NB4 (cell line): ENCODE measurements around the gene PDE12.

Experiments used
- CTCF ChIP-seq: IDR thresholded peaks from one replicate; pipeline ENCODE4 v1.5.1; 2012; ENCODE audit warnings: low read depth, low read length
- MAX ChIP-seq: IDR thresholded peaks from 2 replicates; pipeline ENCODE4 v1.6.1; 2011; ENCODE audit warnings: low read depth, low read length
- MYC ChIP-seq: IDR thresholded peaks from 2 replicates; pipeline ENCODE4 v1.6.1; 2011; ENCODE audit warnings: low read depth, low read length
- POLR2A ChIP-seq: IDR thresholded peaks from 2 replicates; pipeline ENCODE4 v1.6.1; 2011; ENCODE audit warnings: mild to moderate bottlenecking; ENCODE audit not compliant: insufficient read length; ENCODE audit errors: extremely low read depth

- TF ChIP-seq CTCF (no peak), MYC (no peak), POLR2A (no peak), MAX (no peak)
These were observed 9.5 kb upstream of the PDE12 start for GRCh38 chr3:57546616-57547015.
